ENCODE data around the gene ZNHIT2. TPM values are rescaled to one million over a fixed set of nuclear protein-coding genes. Genes with fewer than 3 reads are reported as not detected.
"Not testable (repeated sequence)": the region's sequence is repeated elsewhere in the genome, so short reads cannot be mapped to it uniquely, and the experiment has no call there.

ZNHIT2 gene
- total RNA-seq, 2 experiments from 2014 or later, result 11.5 to 12.7 TPM

DNA sequence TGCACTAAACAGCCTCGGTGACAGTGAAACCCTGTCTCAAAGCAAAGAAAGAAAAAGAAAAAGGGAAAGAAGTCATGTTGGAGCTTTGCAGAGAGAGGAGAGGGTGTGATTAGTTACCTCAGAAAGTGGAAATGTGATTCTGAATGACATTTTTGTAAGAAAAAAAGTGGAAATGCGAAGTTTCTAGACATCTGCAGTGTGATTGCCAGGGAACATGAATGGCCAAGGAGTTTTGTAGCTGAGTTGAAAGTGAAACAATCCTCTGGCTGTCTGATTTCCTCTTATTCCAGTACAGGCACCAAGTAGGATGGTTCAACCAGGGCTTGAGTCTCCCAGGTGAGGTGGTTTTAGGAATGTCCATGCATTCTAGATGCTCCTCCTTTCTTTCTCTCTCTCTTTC lies 34.6 kb upstream of the ZNHIT2 start:
- TF ChIP-seq, protein P1, sequence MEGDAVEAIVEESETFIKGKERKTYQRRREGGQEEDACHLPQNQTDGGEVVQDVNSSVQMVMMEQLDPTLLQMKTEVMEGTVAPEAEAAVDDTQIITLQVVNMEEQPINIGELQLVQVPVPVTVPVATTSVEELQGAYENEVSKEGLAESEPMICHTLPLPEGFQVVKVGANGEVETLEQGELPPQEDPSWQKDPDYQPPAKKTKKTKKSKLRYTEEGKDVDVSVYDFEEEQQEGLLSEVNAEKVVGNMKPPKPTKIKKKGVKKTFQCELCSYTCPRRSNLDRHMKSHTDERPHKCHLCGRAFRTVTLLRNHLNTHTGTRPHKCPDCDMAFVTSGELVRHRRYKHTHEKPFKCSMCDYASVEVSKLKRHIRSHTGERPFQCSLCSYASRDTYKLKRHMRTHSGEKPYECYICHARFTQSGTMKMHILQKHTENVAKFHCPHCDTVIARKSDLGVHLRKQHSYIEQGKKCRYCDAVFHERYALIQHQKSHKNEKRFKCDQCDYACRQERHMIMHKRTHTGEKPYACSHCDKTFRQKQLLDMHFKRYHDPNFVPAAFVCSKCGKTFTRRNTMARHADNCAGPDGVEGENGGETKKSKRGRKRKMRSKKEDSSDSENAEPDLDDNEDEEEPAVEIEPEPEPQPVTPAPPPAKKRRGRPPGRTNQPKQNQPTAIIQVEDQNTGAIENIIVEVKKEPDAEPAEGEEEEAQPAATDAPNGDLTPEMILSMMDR (IDR thresholded peaks at IDR 0.05), result no peak
- Mint-ChIP-seq H3K36me3 (ENCODE audit: low read depth) (no peaks in the 10 kb centered on the region), H3K4me3 (no peak overlapping the region), H3K27ac (no peak overlapping the region), H3K4me1 (ENCODE audit: low read depth) (no peaks in the 10 kb centered on the region), H3K27me3 (no peaks in the 10 kb centered on the region), H3K9me3 (no peaks in the 10 kb centered on the region)
- no peak for ATAC-seq
- DNase-seq, result no peak
- intact Hi-C loops (cut with micrococcal nuclease), result no loop called here
- POLR2A ChIA-PET, result no interaction called here
- CTCF ChIA-PET, result interaction anchor here (1.3 kb wide), 1 partner anchor 52 kb away, joined by 3 read pairs; no protein-coding TSS in a partner anchor

DNA sequence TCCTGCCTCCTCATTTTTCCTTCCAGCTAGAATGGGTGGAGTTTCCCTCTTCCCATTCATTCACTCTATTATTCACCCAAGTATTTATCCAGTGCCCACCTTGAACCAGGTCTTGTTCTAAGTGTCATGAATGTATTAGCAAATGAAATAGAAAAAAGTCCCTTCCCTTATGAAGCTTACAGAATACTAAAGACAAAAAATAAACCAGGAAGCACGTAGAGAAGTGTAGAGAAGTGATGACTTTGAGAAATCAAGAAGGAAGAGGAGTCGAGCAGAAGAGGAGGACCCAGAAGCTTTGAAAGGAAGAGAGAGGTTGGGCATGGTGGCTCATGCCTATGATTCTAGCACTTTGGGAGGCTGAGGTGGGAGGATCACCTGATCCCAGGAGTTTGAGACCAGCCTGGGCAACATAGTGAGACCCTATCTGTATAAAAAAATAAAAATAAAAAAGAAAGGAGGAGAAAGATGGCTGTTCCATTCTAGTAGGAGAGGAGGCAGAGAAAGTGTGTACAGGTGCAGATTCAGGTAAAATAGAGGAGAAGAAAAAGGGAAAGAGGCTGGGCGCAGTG lies 33.9 kb upstream of the ZNHIT2 start:
- CTCF ChIA-PET, result interaction anchor here (0.9 kb wide), 1 partner anchor 16 kb away, joined by 3 read pairs; no protein-coding TSS in a partner anchor
- H3K36me3 Mint-ChIP-seq (ENCODE audit: low read depth), result no peaks in the 10 kb centered on the region
- no peak for ATAC-seq
- H3K4me1 Mint-ChIP-seq (ENCODE audit: low read depth), result no peaks in the 10 kb centered on the region
- no peaks in the 10 kb centered on the region for H3K9me3 Mint-ChIP-seq
- no peaks in the 10 kb centered on the region for H3K27me3 Mint-ChIP-seq
- intact Hi-C loops (cut with micrococcal nuclease), result no loop called here
- POLR2A ChIA-PET, result interaction anchor here (0.7 kb wide), 1 partner anchor 108 kb away, joined by 3 read pairs; no protein-coding TSS in a partner anchor
- H3K4me3 Mint-ChIP-seq, result no peak overlapping the region
- TF ChIP-seq, protein P1 (IDR thresholded peaks at IDR 0.05), result no peak
- no peak for DNase-seq
- H3K27ac Mint-ChIP-seq, result no peak overlapping the region

DNA sequence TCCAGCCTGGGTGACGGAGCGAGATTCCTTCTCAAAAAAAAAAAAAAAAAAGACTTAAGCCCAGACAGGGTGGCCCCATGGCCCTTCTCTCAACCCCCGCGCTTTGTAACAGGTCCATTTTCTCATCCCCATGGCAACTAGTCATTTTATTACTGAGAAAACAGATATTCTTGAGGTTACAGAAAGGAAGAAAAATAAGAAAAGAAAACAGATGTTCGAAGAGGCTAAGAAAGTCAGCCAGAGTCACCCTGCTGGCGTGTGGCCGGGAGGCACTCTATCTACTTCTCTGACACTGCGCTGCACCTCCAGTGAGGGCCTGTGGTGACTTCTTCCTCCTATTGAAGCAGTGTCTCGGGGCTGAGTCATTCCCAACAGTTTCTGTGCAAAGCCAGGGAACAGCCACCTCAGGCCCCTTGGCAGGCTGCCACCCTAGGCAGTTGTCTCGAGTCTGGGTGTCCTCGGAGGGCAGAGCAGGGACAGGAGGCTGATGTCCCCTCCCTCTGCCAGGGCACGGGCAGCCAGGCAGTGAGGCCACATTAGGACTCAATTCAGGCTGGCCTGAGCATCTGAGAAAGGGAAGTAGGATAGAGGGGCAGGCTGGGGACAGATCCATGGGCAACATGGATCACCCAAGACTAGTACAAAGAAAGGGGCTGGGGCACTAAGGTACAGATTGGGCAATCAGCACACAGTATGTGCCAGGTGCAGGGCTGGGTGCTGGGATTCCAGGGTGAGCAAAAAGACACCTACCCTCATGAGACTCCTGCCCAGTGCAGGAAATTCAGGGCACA lies 33.2 kb upstream of the ZNHIT2 start:
- H3K4me1 Mint-ChIP-seq (ENCODE audit: low read depth), result no peaks in the 10 kb centered on the region
- no peaks in the 10 kb centered on the region for H3K36me3 Mint-ChIP-seq (ENCODE audit: low read depth)
- no peak overlapping the region for H3K4me3 Mint-ChIP-seq
- peak; percentile 56 for DNase-seq
- no peak overlapping the region for H3K27ac Mint-ChIP-seq
- POLR2A ChIA-PET, result no interaction called here
- no peaks in the 10 kb centered on the region for H3K27me3 Mint-ChIP-seq
- ATAC-seq, result peak; percentile 76
- H3K9me3 Mint-ChIP-seq, result no peaks in the 10 kb centered on the region
- CTCF ChIA-PET, result interaction anchor here (0.9 kb wide), 1 partner anchor 15 kb away, joined by 3 read pairs; no protein-coding TSS in a partner anchor
- intact Hi-C loops (cut with micrococcal nuclease), result no loop called here
- TF ChIP-seq, protein P1 (IDR thresholded peaks at IDR 0.05), result no peak

DNA sequence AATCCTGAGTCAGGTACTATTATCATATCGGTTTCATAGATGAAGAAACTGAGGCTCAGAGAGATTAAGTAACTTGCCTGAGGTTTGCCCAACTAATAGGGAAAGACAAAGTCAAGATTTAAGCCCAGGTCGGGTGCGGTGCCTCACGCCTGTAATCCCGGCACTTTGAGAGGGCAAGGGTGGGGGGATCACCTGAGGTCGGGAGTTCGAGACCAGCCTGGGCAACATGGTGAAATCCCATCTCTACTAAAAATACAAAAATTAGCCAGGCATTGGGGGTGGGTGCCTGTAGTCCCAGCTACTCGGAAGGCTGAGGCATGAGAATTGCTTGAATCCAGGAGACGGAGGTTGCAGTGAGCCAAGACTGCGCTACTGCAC lies 32.6 kb upstream of the ZNHIT2 start:
- H3K4me3 Mint-ChIP-seq; H3K27me3 Mint-ChIP-seq; CTCF ChIA-PET; intact Hi-C loops (cut with micrococcal nuclease); DNase-seq; POLR2A ChIA-PET; H3K4me1 Mint-ChIP-seq (ENCODE audit: low read depth); H3K36me3 Mint-ChIP-seq (ENCODE audit: low read depth); H3K9me3 Mint-ChIP-seq; H3K27ac Mint-ChIP-seq; ATAC-seq: not testable (repeated sequence)

DNA sequence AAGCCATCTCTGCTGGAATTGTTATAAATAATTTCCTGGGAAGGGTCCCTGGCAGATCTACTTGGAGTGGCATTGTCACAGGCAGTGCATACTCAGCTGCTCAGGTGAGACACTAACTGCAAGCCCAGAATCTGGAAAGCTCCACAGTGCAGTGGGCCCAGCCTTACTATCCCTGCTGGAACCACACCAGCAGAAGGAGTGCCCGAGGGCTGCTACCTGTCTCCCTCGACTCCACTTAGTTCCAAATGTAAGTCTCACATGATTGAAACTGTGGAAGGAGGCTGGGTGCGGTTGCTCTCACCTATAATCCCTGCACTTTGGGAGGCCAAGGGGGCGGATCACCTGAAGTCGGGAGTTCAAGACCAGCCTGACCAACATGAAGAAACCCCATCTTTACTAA lies 31.2 kb upstream of the ZNHIT2 start:
- no peak overlapping the region for H3K27ac Mint-ChIP-seq
- no peaks in the 10 kb centered on the region for H3K9me3 Mint-ChIP-seq
- no peak overlapping the region for H3K4me3 Mint-ChIP-seq
- intact Hi-C loops (cut with micrococcal nuclease), result no loop called here
- DNase-seq (no peak), ATAC-seq (no peak)
- no peaks in the 10 kb centered on the region for H3K27me3 Mint-ChIP-seq
- TF ChIP-seq, protein P1 (IDR thresholded peaks at IDR 0.05), result no peak
- POLR2A ChIA-PET, result no interaction called here
- CTCF ChIA-PET, result interaction anchor here (1.5 kb wide), 1 partner anchor 12 kb away, joined by 4 read pairs; no protein-coding TSS in a partner anchor
- no peaks in the 10 kb centered on the region for H3K36me3 Mint-ChIP-seq (ENCODE audit: low read depth)
- H3K4me1 Mint-ChIP-seq (ENCODE audit: low read depth), result no peaks in the 10 kb centered on the region
